Renal pelvis (tissue), 4 donors: ENCODE results near the gene DLG5. TPM values are rescaled to one million over a fixed set of nuclear protein-coding genes. Genes with fewer than 3 reads are reported as not detected.
"Not testable (repeated sequence)": the region's sequence is repeated elsewhere in the genome, so short reads cannot be mapped to it uniquely, and the experiment has no call there.

ENCODE experiments used
- DNase-seq: peaks from one replicate; pipeline ENCODE4 v3.0.0-alpha.2; 2013
- polyA plus RNA-seq, 3 donors: library from polyadenylated mRNA; unstranded; fragments of 120-200 nt; gene quantifications; one replicate each; pipeline ENCODE4 v1.2.1, GENCODE V29; 2013; ENCODE audit not compliant: insufficient read length in 3 of 3

The DLG5 gene
- polyA plus RNA-seq, 3 donors: 44.6 to 53.8 (median 46.0) TPM

GRCh38 chr10:77770081-77770867 lies 156.3 kb downstream of the DLG5 start:
- no peak for DNase-seq

- no peak for DNase-seq
Observed at GRCh38 chr10:77768039-77768438, 158.5 kb downstream of the DLG5 start.

GRCh38 chr10:77763453-77764430 lies 162.8 kb downstream of the DLG5 start:
- no peak for DNase-seq

DNA sequence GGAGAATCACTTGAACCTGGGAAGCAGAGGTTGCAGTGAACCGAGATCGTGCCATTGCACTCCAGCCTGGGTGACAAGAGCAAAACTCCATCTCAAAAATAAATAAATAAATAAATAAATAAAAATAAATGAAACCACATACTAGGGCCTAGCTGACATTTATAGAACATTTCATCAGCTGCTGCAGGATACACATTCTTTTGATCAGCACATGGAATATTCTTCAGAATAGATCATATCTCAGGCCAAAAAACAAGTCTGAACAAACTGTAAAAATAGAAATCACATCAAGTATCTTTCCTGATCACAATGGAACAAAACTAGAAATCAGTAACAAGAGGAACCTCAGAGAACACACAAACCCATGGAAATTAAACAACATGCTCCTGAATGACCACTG lies 168.1 kb downstream of the DLG5 start:
- not testable (repeated sequence) for DNase-seq

- DNase-seq: peak; percentile 43
Observed at GRCh38 chr10:77756319-77757232, 170.0 kb downstream of the DLG5 start.

- DNase-seq: no peak
Observed at GRCh38 chr10:77746047-77746707, 180.4 kb downstream of the DLG5 start.

GRCh38 chr10:77744245-77744644 lies 182.3 kb downstream of the DLG5 start:
- no peak for DNase-seq

GRCh38 chr10:77742172-77742571 lies 184.4 kb downstream of the DLG5 start:
- DNase-seq: no peak

GRCh38 chr10:77741746-77742145 lies 184.8 kb downstream of the DLG5 start:
- DNase-seq: no peak

Other genes starting within 250 kb of the DLG5 start
- 10 to 100 TPM; 17.0 to 21.6 (median 21.4) TPM for gene POLR3A, start 102.8 kb upstream of the DLG5 start, polyA plus RNA-seq
- gene RPS24, start 107.1 kb upstream of the DLG5 start, polyA plus RNA-seq: 1,000 to 10,000 TPM; 2,667 to 3,525 (median 2,868) TPM